Activated B cell treated with CpG ODN at 0.5 μM for 24 hours (primary cell): ENCODE results near the gene FAT3. TPM values are rescaled to one million over a fixed set of nuclear protein-coding genes. Genes with fewer than 3 reads are reported as not detected.

ENCODE experiments used
- ATAC-seq: fragments of 200-7000 bp; cut with Tn5 transposase; one replicate; pipeline ENCODE4 v1.10.0; 2021; ENCODE audit warnings: low read depth, mild to moderate bottlenecking, moderate library complexity
- CTCF ChIA-PET: fragments of 350-600 bp; sonication (Branson Sonifier 250); formaldehyde crosslinking; loops from one replicate; lab custom pipeline; 2021; ENCODE audit warnings: antibody characterized with exemption; lab: Charles Lee
- POLR2A ChIA-PET: fragments of 350-600 bp; sonication (Branson Sonifier 250); formaldehyde crosslinking; loops from one replicate; lab custom pipeline; 2021; ENCODE audit warnings: antibody characterized with exemption; lab: Charles Lee
- DNase-seq: peaks from one replicate; pipeline ENCODE4 v3.0.0; 2022
- H3K27ac Mint-ChIP-seq: one replicate; pipeline ENCODE4 v1.8.0; 2020; ENCODE audit warnings: mixed read lengths
- H3K27me3 Mint-ChIP-seq: one replicate; pipeline ENCODE4 v1.8.0; 2021; ENCODE audit warnings: mixed read lengths
- H3K36me3 Mint-ChIP-seq: one replicate; pipeline ENCODE4 v1.8.0; 2021; ENCODE audit warnings: low read depth, mixed read lengths
- H3K4me1 Mint-ChIP-seq: one replicate; pipeline ENCODE4 v1.8.0; 2021; ENCODE audit warnings: mixed read lengths
- H3K4me3 Mint-ChIP-seq: one replicate; pipeline ENCODE4 v1.8.0; 2020; ENCODE audit warnings: mild to moderate bottlenecking, mixed read lengths
- H3K9me3 Mint-ChIP-seq: one replicate; pipeline ENCODE4 v1.8.0; 2020; ENCODE audit warnings: mixed read lengths
- intact Hi-C: fragments of 100-400 bp; cut with micrococcal nuclease; formaldehyde crosslinking; loops from one replicate; pipeline ENCODE4 v1.15.1; 2024
- total RNA-seq: library from RNA; stranded (reverse); gene quantifications from 2 replicates; pipeline ENCODE4 v1.2.3, GENCODE V29; 2022
- TF ChIP-seq, protein P1 (sequence below): fragments of 200-600 bp; IDR thresholded peaks from one replicate; pipeline ENCODE4 v1.8.0; 2022; ENCODE audit warnings: antibody characterized with exemption, mild to moderate bottlenecking

FAT3 gene
- total RNA-seq, 1 donor from 2014 or later: not detected

DNA sequence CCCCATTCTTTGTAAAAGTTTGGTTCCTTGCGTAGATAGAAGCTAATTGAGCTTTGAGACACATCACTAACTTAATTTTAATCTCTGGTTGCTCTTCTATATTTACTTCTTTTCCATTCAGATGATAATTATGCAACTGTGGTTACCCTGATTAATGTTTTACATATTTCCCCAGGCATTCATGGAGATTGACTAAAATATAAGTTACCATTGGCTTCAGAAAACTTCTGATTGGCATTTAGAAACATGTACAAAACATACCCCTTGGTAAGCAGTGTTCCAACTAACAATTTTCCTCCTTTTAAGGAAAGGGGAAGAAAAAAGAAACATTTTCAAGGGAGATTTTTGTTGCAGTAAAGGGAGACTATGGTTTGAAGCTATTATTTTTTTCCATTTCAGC, 43.9 kb downstream of the FAT3 start:
- Mint-ChIP-seq H3K4me3 (no peak overlapping the region), H3K36me3 (no peaks in the 10 kb centered on the region), H3K9me3 (no peaks in the 10 kb centered on the region), H3K27ac (no peak overlapping the region), H3K27me3 (no peaks in the 10 kb centered on the region), H3K4me1 (no peaks in the 10 kb centered on the region)
- no peak for ATAC-seq
- TF ChIP-seq, protein P1, sequence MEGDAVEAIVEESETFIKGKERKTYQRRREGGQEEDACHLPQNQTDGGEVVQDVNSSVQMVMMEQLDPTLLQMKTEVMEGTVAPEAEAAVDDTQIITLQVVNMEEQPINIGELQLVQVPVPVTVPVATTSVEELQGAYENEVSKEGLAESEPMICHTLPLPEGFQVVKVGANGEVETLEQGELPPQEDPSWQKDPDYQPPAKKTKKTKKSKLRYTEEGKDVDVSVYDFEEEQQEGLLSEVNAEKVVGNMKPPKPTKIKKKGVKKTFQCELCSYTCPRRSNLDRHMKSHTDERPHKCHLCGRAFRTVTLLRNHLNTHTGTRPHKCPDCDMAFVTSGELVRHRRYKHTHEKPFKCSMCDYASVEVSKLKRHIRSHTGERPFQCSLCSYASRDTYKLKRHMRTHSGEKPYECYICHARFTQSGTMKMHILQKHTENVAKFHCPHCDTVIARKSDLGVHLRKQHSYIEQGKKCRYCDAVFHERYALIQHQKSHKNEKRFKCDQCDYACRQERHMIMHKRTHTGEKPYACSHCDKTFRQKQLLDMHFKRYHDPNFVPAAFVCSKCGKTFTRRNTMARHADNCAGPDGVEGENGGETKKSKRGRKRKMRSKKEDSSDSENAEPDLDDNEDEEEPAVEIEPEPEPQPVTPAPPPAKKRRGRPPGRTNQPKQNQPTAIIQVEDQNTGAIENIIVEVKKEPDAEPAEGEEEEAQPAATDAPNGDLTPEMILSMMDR: no peak
- DNase-seq: no peak
- intact Hi-C loops: no loop called here
- ChIA-PET CTCF (no interaction called here), POLR2A (interaction anchor here (0.6 kb wide), 1 partner anchor 175 kb away, joined by 3 read pairs; no protein-coding TSS in a partner anchor)

DNA sequence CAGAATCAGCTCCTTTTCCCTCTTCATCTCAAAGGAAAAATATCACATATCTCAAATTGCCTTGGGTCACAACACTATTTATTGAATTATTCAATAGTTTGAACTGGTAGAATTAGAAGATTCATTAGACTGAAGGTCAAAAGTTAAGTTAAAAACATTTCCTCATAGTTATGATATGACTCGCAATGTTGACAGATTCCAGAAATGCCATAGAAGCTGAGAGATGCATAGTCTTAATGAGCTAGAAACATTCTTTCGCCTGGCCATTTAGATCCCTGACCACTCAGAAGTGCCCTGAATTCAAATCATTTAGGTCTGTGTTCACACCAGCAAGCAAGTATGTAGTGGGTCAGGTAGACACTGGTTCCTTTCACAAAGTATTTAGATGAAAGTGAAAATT, 44.4 kb downstream of the FAT3 start:
- intact Hi-C loops: no loop called here
- Mint-ChIP-seq H3K27ac (no peak overlapping the region), H3K4me1 (no peaks in the 10 kb centered on the region), H3K36me3 (no peaks in the 10 kb centered on the region), H3K9me3 (no peaks in the 10 kb centered on the region), H3K27me3 (no peaks in the 10 kb centered on the region), H3K4me3 (no peak overlapping the region)
- ATAC-seq (no peak), DNase-seq (no peak)
- TF ChIP-seq, protein P1: no peak
- POLR2A ChIA-PET: interaction anchor here (0.6 kb wide), 1 partner anchor 174 kb away, joined by 3 read pairs; no protein-coding TSS in a partner anchor
- CTCF ChIA-PET: no interaction called here

DNA sequence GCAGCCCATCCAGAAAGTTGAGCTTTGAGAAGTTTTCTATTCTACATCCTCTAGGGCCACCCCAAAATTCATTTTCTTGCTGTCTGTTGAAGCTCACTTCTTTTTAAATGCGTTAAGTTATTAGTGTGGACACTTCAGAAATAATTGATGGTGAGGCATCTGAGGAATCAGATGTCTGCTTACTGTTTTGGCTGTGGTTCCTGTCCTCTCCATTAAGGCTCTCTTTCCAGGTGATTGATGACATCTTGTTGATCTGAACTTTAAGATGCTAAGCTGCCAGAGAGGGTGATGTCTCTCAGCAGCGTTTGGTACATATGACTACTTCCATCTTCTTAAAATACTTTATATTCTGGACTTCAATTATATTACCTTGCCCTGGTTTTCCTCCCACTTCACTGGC, 45.2 kb downstream of the FAT3 start:
- H3K4me1 Mint-ChIP-seq: no peaks in the 10 kb centered on the region
- intact Hi-C loops: no loop called here
- TF ChIP-seq, protein P1: no peak

DNA sequence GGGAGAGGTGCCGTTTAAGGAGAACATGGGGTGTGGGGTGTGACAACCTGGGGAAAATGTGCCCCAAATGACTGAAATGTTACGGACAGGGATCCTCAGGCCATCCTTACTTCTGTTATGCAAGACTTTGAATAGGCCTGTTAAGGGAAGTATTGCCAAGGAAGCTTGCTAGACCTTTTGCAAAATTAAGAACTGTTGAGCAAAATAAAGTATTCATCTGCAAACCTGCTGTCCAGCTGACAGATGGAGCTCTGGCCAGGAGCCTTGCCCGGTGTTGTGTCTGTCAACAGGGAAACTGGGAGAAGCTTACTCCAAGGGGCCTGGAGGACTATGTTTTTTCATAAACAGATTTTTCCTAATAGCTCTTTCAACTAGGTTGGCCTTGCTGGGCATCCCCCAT, 48.0 kb downstream of the FAT3 start:
- DNase-seq (no peak), ATAC-seq (no peak)
- H3K36me3 Mint-ChIP-seq: no peaks in the 10 kb centered on the region
- ChIA-PET POLR2A (no interaction called here), CTCF (no interaction called here)
- intact Hi-C loops: no loop called here
- H3K4me3 Mint-ChIP-seq: no peak overlapping the region
- no peaks in the 10 kb centered on the region for H3K27me3 Mint-ChIP-seq
- H3K27ac Mint-ChIP-seq: no peak overlapping the region
- peaks cover 2% of the 10 kb centered on the region for H3K9me3 Mint-ChIP-seq
- no peaks in the 10 kb centered on the region for H3K4me1 Mint-ChIP-seq
- TF ChIP-seq, protein P1: no peak

More for the DNA sequence above, 45.2 kb downstream of the FAT3 start:
- Mint-ChIP-seq H3K27me3 (no peaks in the 10 kb centered on the region), H3K4me3 (no peak overlapping the region), H3K36me3 (no peaks in the 10 kb centered on the region), H3K27ac (no peak overlapping the region), H3K9me3 (no peaks in the 10 kb centered on the region)
- no peak for ATAC-seq
- CTCF ChIA-PET: no interaction called here
- no peak for DNase-seq
- POLR2A ChIA-PET: no interaction called here
